SKM-1 (cell line): Measurements from ENCODE around the gene CLRN3.

Source experiments
- DNase-seq: peaks from one replicate; lab custom pipeline; 2025; ENCODE audit not compliant: unreplicated experiment; lab: John Stamatoyannopoulos, UW

CLRN3 gene

DNA sequence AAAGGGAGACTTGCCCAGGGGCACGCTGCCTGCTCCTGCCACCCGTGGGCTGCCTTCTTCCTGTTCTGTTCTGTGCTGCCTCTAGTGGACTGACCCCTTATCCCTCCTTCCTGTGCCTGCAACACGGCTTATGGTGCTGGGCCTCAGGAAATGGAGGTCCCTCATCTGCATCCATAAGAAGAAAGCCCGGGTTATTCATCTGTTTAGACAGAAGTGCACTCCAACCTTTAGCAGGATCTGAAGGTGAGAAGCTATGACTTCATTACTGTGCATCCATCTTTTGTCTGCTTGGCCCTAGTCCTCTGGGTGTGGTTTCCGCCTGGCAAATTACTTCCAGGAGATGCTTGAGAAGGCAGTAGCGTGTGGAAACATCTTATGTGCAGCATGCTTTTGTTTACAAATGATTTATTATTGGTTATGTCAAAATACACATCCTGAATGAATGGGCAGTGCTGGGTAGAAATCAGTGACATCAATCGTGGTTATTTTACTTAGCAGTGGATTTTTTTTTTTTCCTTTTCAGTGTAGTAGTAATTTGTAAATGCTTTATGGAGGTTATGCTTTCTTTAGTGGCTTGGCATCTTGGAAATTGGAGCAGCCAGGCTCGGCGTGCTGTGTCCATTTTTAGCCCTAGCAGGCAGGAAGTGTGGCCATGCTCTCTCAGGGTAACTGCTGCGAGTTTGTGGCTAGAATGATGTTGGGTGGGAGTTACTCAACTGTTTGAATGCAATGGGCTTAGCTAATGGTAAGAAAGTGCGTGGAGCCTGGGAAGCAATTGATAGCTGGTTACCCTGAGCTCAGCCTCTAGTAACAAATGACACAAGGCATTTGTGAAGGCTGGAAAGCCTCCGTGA is 26.9 kb upstream of the CLRN3 start:
- DNase-seq = peak; percentile 76

DNA sequence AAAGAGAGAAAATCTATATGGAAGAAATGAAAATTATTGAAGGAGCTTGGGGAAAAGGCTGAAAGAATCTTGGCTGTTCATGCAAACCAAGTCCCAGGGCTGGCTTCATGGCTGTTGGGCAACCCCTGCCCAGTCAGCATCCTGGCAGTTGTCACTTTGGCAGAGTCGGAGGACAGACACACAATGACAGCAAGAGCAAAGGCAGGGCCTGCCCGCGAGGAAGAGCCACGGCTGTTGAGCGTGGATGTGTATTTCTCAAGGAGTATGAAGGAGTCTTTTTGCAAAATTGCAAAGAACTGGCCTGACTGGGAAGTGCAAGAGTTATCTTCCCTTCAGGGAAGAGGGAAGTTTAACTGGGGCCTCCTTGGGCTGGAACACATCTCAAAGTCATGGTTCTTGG is 25.8 kb upstream of the CLRN3 start:
- DNase-seq = no peak

DNA sequence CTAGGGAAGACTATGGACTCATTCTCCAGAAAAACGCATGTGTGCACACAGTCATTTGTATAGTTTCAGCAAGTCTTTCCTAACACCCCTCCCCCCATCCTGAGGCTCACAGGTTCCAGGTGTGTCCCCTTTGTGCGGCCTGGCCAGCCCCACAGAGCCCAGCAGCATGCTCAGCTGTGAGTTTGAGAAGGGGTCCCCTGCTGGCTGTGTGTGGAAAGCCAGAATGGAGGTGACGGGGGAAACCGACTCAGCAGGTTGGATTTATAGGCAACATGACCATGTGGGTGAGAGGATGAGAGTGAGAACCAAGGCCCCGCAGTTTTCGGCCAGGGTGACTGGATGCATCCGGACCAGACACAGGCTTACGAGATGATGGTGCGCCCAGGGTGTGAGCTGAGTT is 24.1 kb upstream of the CLRN3 start:
- DNase-seq = no peak

DNA sequence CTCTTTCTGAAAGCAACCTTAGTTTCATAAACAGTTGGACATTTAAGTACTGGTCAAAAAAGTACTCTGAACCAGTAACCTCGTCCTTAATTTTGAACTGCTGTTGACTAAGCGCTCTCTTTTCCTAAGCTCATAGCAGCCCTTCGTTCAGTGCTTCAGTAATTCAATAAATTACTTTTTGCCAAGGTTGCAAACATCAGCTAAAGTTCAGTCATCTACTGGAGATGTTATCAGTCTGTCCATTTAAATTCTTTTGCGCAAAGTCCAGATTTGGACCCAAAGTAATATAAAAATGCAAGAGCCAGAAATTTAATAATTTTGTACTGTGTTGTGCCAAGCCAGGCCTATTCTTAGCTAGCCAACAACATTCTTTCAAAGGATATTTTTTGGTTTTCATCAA is 22.6 kb upstream of the CLRN3 start:
- DNase-seq = no peak

GRCh38 chr10:127913368-127913759 is 20.6 kb upstream of the CLRN3 start:
- no peak for DNase-seq

GRCh38 chr10:127912607-127913367 is 20.0 kb upstream of the CLRN3 start:
- no peak for DNase-seq

GRCh38 chr10:127911867-127912257 is 19.1 kb upstream of the CLRN3 start:
- no peak for DNase-seq

DNA sequence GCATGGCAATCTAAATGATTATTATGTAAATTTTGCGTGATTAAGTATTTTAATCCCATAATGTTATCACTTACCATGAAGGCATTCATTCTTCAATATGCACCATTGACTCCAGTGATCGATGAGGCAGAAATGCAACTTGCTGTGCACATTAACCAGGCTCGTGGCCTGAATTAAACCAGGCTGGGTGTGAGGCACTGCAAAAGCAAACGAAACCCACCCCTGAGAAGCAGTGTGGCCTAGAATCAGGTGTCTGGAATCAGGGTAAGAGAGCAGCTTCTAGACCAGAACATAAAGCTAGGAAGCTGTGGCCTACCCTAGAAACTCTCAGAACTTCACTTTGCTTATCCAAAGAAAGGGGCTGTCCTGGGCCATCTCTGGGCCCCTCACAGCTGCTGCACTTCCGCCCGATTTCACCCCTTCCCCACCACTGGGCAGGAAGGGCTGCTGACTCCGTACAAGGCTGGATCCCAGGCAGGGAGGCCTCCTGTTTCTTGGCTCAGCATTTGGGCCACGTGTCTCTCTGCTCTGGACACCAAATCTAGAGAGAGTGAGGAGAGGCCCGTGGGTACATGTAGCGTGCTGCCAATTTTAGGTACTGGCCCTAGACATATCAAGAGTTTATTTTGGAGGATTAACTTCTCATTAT is 18.6 kb upstream of the CLRN3 start:
- DNase-seq = no peak

GRCh38 chr10:127910464-127910770 is 17.7 kb upstream of the CLRN3 start:
- DNase-seq = no peak

GRCh38 chr10:127909716-127910463 is 17.1 kb upstream of the CLRN3 start:
- no peak for DNase-seq

DNA sequence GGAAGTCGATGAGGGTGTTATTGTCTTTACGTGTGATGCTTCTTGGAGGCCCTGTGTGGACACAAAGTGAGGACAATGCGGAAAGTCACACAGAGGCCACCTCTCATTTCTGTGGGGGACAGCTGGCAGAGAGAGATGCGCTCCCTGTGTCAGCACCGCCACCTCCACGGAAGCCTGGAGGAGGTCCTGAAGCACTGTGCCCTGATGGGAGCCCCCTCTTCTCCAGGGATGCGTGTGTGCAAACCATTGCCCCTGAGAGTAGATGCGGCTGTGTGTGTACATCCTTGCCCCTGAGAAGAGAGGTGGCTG is 16.2 kb upstream of the CLRN3 start:
- DNase-seq = no peak

GRCh38 chr10:127908106-127908958 is 15.6 kb upstream of the CLRN3 start:
- no peak for DNase-seq

GRCh38 chr10:127907411-127908105 is 14.8 kb upstream of the CLRN3 start:
- DNase-seq = no peak

DNA sequence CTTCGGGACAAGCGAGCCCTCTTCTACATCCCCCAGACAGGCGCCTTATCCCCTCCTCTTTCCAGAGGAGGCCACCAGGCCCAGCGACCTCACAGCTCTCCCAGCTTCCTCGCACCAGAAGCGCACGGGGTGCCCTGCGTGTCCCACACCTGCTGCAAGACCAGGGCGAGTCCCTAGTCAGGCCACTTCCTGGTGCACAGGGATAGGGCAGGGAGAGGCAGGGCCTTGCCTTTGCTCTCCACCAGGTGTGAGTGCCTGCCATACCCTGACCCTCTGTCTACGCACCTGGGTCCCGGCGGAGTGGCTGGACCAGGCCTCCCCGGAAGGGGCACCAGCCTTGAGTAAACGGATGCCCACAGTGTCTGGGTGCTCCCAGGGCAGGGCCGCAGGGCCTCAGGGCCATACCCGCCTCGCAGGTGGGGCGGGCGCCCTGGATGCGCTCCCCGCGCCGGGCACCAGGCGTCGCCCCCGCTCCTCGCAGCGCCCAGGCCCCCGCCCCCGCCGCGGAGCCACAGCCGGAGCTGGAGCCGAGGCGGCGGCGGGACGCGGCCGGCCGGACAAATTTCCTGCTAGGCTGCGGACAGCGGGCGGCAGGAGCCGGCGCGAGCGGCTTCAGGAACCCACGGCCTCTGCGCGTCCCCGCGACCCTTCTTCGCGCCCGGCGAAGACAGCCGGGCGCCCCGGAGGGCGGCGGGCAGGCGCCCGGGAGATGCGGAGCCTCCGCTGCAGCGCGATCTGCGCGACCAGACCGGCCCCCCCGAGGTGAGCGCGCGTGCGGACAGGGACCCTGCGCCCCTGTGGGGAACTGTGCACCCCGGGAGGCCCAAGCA is 14.0 kb upstream of the CLRN3 start, which contains the start of gene PTPRE:
Gene PTPRE (plus strand): TSS at position 556 of the 830 bp plus-strand sequence. CDS start 133,779 bp downstream, outside the sequence.
- peak; percentile 39 for DNase-seq

- DNase-seq = no peak
Observed at GRCh38 chr10:127905848-127906261, 13.1 kb upstream of the CLRN3 start.

DNA sequence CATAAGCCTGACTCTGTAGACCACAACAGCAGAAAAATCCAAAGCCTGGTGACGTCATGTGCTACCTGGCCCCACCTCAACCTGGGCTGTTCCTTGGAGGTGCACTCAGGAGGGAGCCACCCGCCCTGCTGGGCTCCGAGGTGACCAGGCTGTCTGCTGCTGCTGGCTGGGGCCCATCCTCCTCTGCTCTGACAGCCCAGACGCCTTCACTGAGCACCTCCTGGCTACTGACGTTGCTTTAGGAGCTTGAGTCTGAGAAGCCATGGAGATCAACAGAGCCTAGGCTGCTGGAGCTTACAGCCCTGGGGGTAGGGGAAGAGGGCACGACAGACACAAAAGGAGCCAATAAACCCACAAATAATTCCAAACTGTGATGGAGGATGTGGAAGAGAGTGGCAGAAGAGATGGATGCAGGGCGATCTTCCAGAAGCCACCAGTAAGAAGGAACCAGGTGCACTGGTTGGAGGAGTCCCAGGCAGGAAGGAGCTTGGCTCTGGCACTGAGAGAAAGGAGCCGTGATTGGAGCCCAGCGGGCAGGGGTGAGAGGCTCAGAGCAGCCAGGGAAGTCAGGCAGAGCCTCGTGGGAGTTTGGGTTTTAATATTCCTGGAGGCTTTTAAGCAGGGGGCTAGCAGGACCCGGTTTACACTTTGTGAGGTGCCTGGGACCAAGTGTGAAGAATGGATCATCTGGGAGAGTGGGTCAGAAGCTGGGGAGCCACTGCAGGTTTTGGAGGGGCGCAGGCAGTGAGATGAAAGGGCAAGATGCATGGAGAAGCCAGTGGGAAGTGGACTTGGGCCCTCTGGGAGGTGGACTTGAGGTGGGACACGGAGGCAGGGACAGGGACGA is 12.5 kb upstream of the CLRN3 start:
- no peak for DNase-seq

DNA sequence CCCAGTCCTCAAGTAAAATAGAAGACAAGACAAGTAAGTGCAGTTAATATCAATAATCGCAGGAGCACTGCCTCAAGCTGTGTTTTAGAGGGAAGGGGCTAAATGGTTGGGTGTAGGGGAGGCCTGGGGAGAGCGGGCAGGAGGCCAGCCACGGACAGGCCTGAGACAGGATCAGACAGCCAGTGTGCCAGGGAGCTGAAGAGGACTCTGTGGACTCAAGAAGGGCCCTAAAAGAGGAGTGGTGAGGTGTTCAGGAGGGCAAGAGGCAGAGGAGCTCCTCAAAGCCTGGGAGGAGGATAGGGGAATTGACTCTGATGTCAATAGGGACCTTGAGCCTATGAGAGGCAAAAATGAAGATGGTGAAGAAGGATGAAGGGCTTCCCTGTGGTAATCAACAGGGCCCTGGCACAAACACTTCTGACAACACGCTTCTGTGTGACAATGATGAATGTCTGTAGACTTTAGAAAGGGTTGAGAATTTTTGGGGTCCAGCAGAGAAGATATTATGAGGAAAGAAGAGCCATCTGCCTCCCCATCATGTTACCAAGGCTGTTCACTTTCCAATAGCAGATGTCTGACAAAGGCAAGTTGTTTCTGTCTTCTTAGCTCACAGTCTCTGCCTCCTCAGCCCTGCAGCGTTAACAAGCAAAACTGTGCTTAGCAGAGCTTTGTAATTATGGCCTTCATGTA is 11.7 kb upstream of the CLRN3 start:
- no peak for DNase-seq
